Body of pancreas (tissue), 4 donors: ENCODE measurements around the gene BCR. TPM values are rescaled to one million over a fixed set of nuclear protein-coding genes. Genes with fewer than 3 reads are reported as not detected.

Experiments used
- ATAC-seq: fragments of 150-250 bp; one replicate; pipeline ENCODE4 v1.9.1; 2016
- DNase-seq, 4 donors: peaks; one replicate each; pipeline ENCODE4 v3.0.0-alpha.2; 2019
- H3K27ac ChIP-seq, 4 donors: fragments of 200-600 bp; sonication (generic); 1 replicate in 3 of 4; 2 replicates in 1 of 4; pipeline versions ENCODE4 v1.5.1 to v1.6.1; 2016 to 2019; ENCODE audit warnings: mild to moderate bottlenecking in 1 of 4, mixed read lengths in 1 of 4, moderate library complexity in 1 of 4
- H3K27me3 ChIP-seq, 2 donors: fragments of 200-600 bp; sonication (generic); one replicate each; pipeline ENCODE4 v1.6.0; 2016; ENCODE audit warnings: mild to moderate bottlenecking in 1 of 2
- H3K36me3 ChIP-seq, 2 donors: fragments of 200-600 bp; sonication (generic); replicated peaks in 1 of 2; 2 replicates each; pipeline ENCODE4 v1.5.1; 2016; ENCODE audit warnings: low read depth in 2 of 2; ENCODE audit not compliant: insufficient read depth in 1 of 2
- H3K4me1 ChIP-seq: fragments of 200-600 bp; sonication (generic); one replicate; pipeline ENCODE4 v1.6.0; 2016
- H3K4me3 ChIP-seq, 2 donors: fragments of 200-600 bp; sonication (generic); 1 replicate in 1 of 2; 2 replicates in 1 of 2; pipeline ENCODE4 v1.5.1; 2016 to 2019
- H3K9me3 ChIP-seq, 3 donors: fragments of 200-600 bp; sonication (generic); 1 replicate in 2 of 3; 2 replicates in 1 of 3; pipeline ENCODE4 v1.5.1; 2016
- CTCF ChIP-seq, 7 experiments: fragments of 450-650 bp in 4 of 7; fragments of 200-600 bp in 3 of 7; sonication (generic) in 3 of 7; IDR thresholded peaks; one replicate each; pipeline ENCODE4 v1.5.1; 2016 to 2019; ENCODE audit warnings: antibody characterized with exemption in 7 of 7
- POLR2A ChIP-seq, 3 donors: fragments of 450-650 bp; IDR thresholded peaks; one replicate each; pipeline ENCODE4 v1.6.1; 2016; ENCODE audit warnings: antibody characterized with exemption in 3 of 3, mild to moderate bottlenecking in 2 of 3
- WGBS, 2 donors: methylation state at CpG; one replicate each; pipeline ENCODE4 v1.1.5; 2017; 5-methylcytosine and 5-hydroxymethylcytosine counted together
- intact Hi-C: fragments of 100-400 bp; cut with DNase I; formaldehyde crosslinking; loops from one replicate; pipeline ENCODE4 v1.15.1; 2023
- total RNA-seq, 2 donors: library from RNA; depleted of rRNA; stranded (reverse); fragments of >200 nt; gene quantifications; one replicate each; pipeline ENCODE4 v1.1.0, GENCODE V29; 2016

The BCR gene
- total RNA-seq, 2 donors from 2014 or later: 28.3 to 71.2 TPM

GRCh38 chr22:23282089-23282501 is 101.8 kb downstream of the BCR start:
- intact Hi-C loops: loop anchor here (5.0 kb wide), 1 partner anchor 105 kb away; no protein-coding TSS in a partner anchor

GRCh38 chr22:23282516-23282915 is 102.2 kb downstream of the BCR start:
- no peak overlapping the region for H3K4me3 ChIP-seq
- H3K9me3 ChIP-seq: no peaks in the 10 kb centered on the region
- intact Hi-C loops: loop anchor here (5.0 kb wide), 1 partner anchor 105 kb away; no protein-coding TSS in a partner anchor
- TF ChIP-seq POLR2A (IDR thresholded peaks at IDR 0.05): no peak
- no peak for TF ChIP-seq CTCF (IDR thresholded peaks at IDR 0.05)
- ATAC-seq: no peak
- H3K4me1 ChIP-seq: peaks cover 33% of the 10 kb centered on the region
- H3K27ac ChIP-seq: peak overlapping the region in 1 of 4 donors; percentile 53
- no peaks in the 10 kb centered on the region for H3K27me3 ChIP-seq
- 92 to 93% methylated on average over 4 to 10 of the region's 10 CpGs for WGBS, 2 donors
- no peak for DNase-seq
- no peaks in the 10 kb centered on the region for H3K36me3 ChIP-seq

More at GRCh38 chr22:23282089-23282501, 101.8 kb downstream of the BCR start:
- WGBS, 2 donors: 47 to 48% methylated on average over 15 to 16 of the region's 16 CpGs
- peak; percentile 20 for ATAC-seq
- no peaks in the 10 kb centered on the region for H3K9me3 ChIP-seq
- peak; percentile 50 to 89 (median 57) for DNase-seq
- peaks cover 33% of the 10 kb centered on the region for H3K4me1 ChIP-seq
- H3K27me3 ChIP-seq: no peaks in the 10 kb centered on the region
- TF ChIP-seq CTCF (IDR thresholded peaks at IDR 0.05) (no peak), POLR2A (IDR thresholded peaks at IDR 0.05) (no peak)
- H3K4me3 ChIP-seq: no peak overlapping the region
- peak overlapping the region in 3 of 4 donors; percentile 21 to 53 (median 29) for H3K27ac ChIP-seq
- H3K36me3 ChIP-seq: no peaks in the 10 kb centered on the region

GRCh38 chr22:23282986-23283385 is 102.7 kb downstream of the BCR start:
- Histone ChIP-seq H3K4me3 (no peak overlapping the region), H3K4me1 (peaks cover 32% of the 10 kb centered on the region), H3K27ac (no peak overlapping the region), H3K36me3 (no peaks in the 10 kb centered on the region), H3K9me3 (no peaks in the 10 kb centered on the region), H3K27me3 (no peaks in the 10 kb centered on the region)
- no peak for ATAC-seq
- TF ChIP-seq CTCF (IDR thresholded peaks at IDR 0.05): no peak
- TF ChIP-seq POLR2A (IDR thresholded peaks at IDR 0.05): no peak
- intact Hi-C loops: loop anchor here (5.0 kb wide), 1 partner anchor 106 kb away; no protein-coding TSS in a partner anchor
- no peak for DNase-seq
- WGBS, 2 donors: 91 to 93% methylated on average over 7 to 11 of the region's 11 CpGs

- Histone ChIP-seq H3K27me3 (no peaks in the 10 kb centered on the region), H3K9me3 (no peaks in the 10 kb centered on the region), H3K4me1 (peaks cover 23% of the 10 kb centered on the region), H3K4me3 (no peak overlapping the region), H3K27ac (peak overlapping the region in 1 of 4 donors; percentile 22), H3K36me3 (no peaks in the 10 kb centered on the region)
- ATAC-seq (no peak), DNase-seq (peak in 1 of 4 donors; percentile 27)
- 75 to 78% methylated on average over 13 to 22 of the region's 22 CpGs for WGBS, 2 donors
- TF ChIP-seq POLR2A (IDR thresholded peaks at IDR 0.05) (no peak), CTCF (IDR thresholded peaks at IDR 0.05) (no peak)
- intact Hi-C loops: loop anchor here (5.0 kb wide), 1 partner anchor 107 kb away; no protein-coding TSS in a partner anchor
These were observed 103.5 kb downstream of the BCR start for GRCh38 chr22:23283591-23284503.
